ENCODE data around the gene APOBEC3B. TPM values are rescaled to one million over a fixed set of nuclear protein-coding genes. Genes with fewer than 3 reads are reported as not detected.

APOBEC3B gene
- total and polyA plus RNA-seq, 9 of the 15 experiments (the other 6 are each of a cell fraction or from before 2014, with no cell fraction given) = 5.9 to 166 (median 43.2) TPM

DNA sequence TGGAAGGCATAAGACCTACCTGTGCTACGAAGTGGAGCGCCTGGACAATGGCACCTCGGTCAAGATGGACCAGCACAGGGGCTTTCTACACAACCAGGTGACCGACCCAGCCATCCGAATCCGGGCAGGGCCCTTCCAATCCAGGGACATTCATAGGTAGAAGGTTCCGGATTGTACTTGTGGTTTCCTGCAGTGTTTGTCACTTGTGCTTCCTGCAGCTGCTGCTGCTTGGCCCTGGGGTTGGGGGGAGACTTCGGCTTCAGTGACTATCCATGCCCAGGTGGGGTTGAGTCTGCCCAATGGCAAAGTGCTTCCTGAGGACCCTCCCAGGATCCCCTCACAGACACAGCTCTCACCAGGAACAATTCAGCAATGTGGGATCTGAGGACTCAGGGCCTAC lies 22.6 kb upstream of the APOBEC3B start:
- CTCF ChIA-PET (ENCODE audit: low intra/inter-chr PET ratio) = no interaction called here
- TF ChIP-seq RUNX1 (IDR thresholded peaks at IDR 0.05; ENCODE audit: low read depth) (no peak), SAP30 (IDR thresholded peaks at IDR 0.05; ENCODE audit: borderline replicate concordance, insufficient read depth, low read depth, low read length, poor library complexity, severe bottlenecking) (no peak), MYBL2 (IDR thresholded peaks at IDR 0.05; ENCODE audit: low read depth) (no peak), MYBL2 (CRISPR knock-in tag; IDR thresholded peaks at IDR 0.05; ENCODE audit: borderline replicate concordance) (no peak), ZNF592 (IDR thresholded peaks at IDR 0.05) (no peak)
- TF ChIP-seq, protein P1, sequence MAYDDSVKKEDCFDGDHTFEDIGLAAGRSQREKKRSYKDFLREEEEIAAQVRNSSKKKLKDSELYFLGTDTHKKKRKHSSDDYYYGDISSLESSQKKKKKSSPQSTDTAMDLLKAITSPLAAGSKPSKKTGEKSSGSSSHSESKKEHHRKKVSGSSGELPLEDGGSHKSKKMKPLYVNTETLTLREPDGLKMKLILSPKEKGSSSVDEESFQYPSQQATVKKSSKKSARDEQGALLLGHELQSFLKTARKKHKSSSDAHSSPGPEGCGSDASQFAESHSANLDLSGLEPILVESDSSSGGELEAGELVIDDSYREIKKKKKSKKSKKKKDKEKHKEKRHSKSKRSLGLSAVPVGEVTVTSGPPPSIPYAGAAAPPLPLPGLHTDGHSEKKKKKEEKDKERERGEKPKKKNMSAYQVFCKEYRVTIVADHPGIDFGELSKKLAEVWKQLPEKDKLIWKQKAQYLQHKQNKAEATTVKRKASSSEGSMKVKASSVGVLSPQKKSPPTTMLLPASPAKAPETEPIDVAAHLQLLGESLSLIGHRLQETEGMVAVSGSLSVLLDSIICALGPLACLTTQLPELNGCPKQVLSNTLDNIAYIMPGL (CRISPR knock-in tag; IDR thresholded peaks at IDR 0.05) = no peak

More for the DNA sequence above, 22.6 kb upstream of the APOBEC3B start:
- H3K4me2 ChIP-seq (ENCODE audit: insufficient read depth, low read length) = no peak overlapping the region
- H3K4me1 ChIP-seq (replicated peaks in 1 of 2; ENCODE audit: control insufficient read depth in 2 of 2, insufficient read depth in 2 of 2, low read length in 2 of 2) = peaks cover 3 to 14% of the 10 kb centered on the region in 2 experiments; a peak in 4 of 5 replicates
- no peak for DNase-seq (ENCODE audit: extremely low read depth in 1 of 4, low spot score in 3 of 4)
- H3K27ac ChIP-seq (ENCODE audit: extremely low read depth, low read depth, low read length) = no peak overlapping the region
- no peak for FAIRE-seq
- H3K27me3 ChIP-seq (ENCODE audit: control insufficient read depth in 2 of 2, insufficient read depth in 2 of 2, low read length in 2 of 2) = peaks cover 0 to 11% of the 10 kb centered on the region in 2 experiments; a peak in 2 of 5 replicates
- no TSS peak for BruUV-seq (replicated peaks)
- H3K9ac ChIP-seq (ENCODE audit: insufficient read depth in 1 of 2, low read depth in 2 of 2, low read length in 2 of 2) = no peak overlapping the region; a peak in 1 of 4 replicates
- no peaks in the 10 kb centered on the region for H3K9me1 ChIP-seq (ENCODE audit: control insufficient read depth, insufficient read depth, low read length)
- H3K79me2 ChIP-seq (ENCODE audit: control insufficient read depth, insufficient read depth, low read length) = no peaks in the 10 kb centered on the region
- H3K4me3 ChIP-seq = no peak overlapping the region
- no peak for ATAC-seq
- no peak overlapping the region for H2AFZ ChIP-seq (ENCODE audit: low read depth, low read length)
- intact Hi-C loops (cut with micrococcal nuclease) (no loop called here), in situ Hi-C loops (cut with MboI) (no loop called here)
- 0% methylated on average over 2 of the region's 8 CpGs for WGBS (ENCODE audit: insufficient coverage, low coverage, missing lambda C conversion rate)
- H4K20me1 ChIP-seq (replicated peaks; ENCODE audit: control insufficient read depth, insufficient read depth, low read length) = no peaks in the 10 kb centered on the region
- H3K9me3 ChIP-seq (replicated peaks; ENCODE audit: control insufficient read depth, insufficient read depth, low read depth, low read length) = no peaks in the 10 kb centered on the region
- H3K36me3 ChIP-seq (ENCODE audit: control insufficient read depth, insufficient read depth, low read length) = no peaks in the 10 kb centered on the region
- POLR2A ChIA-PET = no interaction called here

Data from K562 (cell line).